Activated T-cell treated with anti-CD3 and anti-CD28 coated beads, Interleukin-2, amount 50 U/mL, for 24 hours (primary cell): ENCODE measurements around the gene TMEM106C.

ENCODE experiments used
- DNase-seq: peaks from one replicate; pipeline ENCODE4 v3.0.0-alpha.2; 2020
- H3K27ac Mint-ChIP-seq: 2 replicates; pipeline ENCODE4 v1.8.0; 2020; ENCODE audit warnings: mild to moderate bottlenecking, mixed read lengths
- H3K27me3 Mint-ChIP-seq: 2 replicates; pipeline ENCODE4 v1.8.0; 2020; ENCODE audit warnings: mixed read lengths
- H3K36me3 Mint-ChIP-seq: 2 replicates; pipeline ENCODE4 v1.8.0; 2020; ENCODE audit warnings: low read depth, mixed read lengths
- H3K4me1 Mint-ChIP-seq: 2 replicates; pipeline ENCODE4 v1.8.0; 2020; ENCODE audit warnings: low read depth, mixed read lengths
- H3K4me3 Mint-ChIP-seq: 2 replicates; pipeline ENCODE4 v1.8.0; 2020; ENCODE audit warnings: mild to moderate bottlenecking, moderate library complexity, mixed read lengths
- H3K9me3 Mint-ChIP-seq: 2 replicates; pipeline ENCODE4 v1.8.0; 2020; ENCODE audit warnings: mixed read lengths

TMEM106C gene

GRCh38 chr12:47990351-47991105 lies 27.1 kb downstream of the TMEM106C start:
- H3K4me1 Mint-ChIP-seq, result peaks cover 23% of the 10 kb centered on the region
- H3K27ac Mint-ChIP-seq, result peak overlapping the region; percentile 82
- H3K9me3 Mint-ChIP-seq, result no peaks in the 10 kb centered on the region
- peaks cover 23% of the 10 kb centered on the region for H3K27me3 Mint-ChIP-seq
- peak; percentile 59 for DNase-seq
- no peak overlapping the region for H3K4me3 Mint-ChIP-seq
- no peaks in the 10 kb centered on the region for H3K36me3 Mint-ChIP-seq

- Mint-ChIP-seq H3K4me1 (peaks cover 23% of the 10 kb centered on the region), H3K36me3 (no peaks in the 10 kb centered on the region), H3K27me3 (peaks cover 27% of the 10 kb centered on the region), H3K9me3 (no peaks in the 10 kb centered on the region), H3K27ac (no peak overlapping the region), H3K4me3 (no peak overlapping the region)
- no peak for DNase-seq
Measured at GRCh38 chr12:47991106-47992061, 28.0 kb downstream of the TMEM106C start.

GRCh38 chr12:47992776-47993175 lies 29.4 kb downstream of the TMEM106C start:
- Mint-ChIP-seq H3K27me3 (peaks cover 32% of the 10 kb centered on the region), H3K9me3 (no peaks in the 10 kb centered on the region), H3K4me1 (peaks cover 23% of the 10 kb centered on the region), H3K27ac (no peak overlapping the region), H3K4me3 (no peak overlapping the region), H3K36me3 (no peaks in the 10 kb centered on the region)
- DNase-seq, result no peak

GRCh38 chr12:47993491-47993890 lies 30.1 kb downstream of the TMEM106C start:
- Mint-ChIP-seq H3K36me3 (no peaks in the 10 kb centered on the region), H3K27me3 (peaks cover 32% of the 10 kb centered on the region), H3K4me3 (no peak overlapping the region), H3K9me3 (no peaks in the 10 kb centered on the region), H3K27ac (no peak overlapping the region), H3K4me1 (peaks cover 23% of the 10 kb centered on the region)
- no peak for DNase-seq

GRCh38 chr12:47995981-47996401 lies 32.6 kb downstream of the TMEM106C start:
- H3K4me3 Mint-ChIP-seq, result no peak overlapping the region
- H3K4me1 Mint-ChIP-seq, result peaks cover 3% of the 10 kb centered on the region
- no peak for DNase-seq

GRCh38 chr12:47997321-47997720 lies 33.9 kb downstream of the TMEM106C start:
- Mint-ChIP-seq H3K27me3 (peaks cover 55% of the 10 kb centered on the region), H3K36me3 (no peaks in the 10 kb centered on the region), H3K4me1 (peaks cover 14% of the 10 kb centered on the region), H3K27ac (no peak overlapping the region), H3K4me3 (no peak overlapping the region), H3K9me3 (no peaks in the 10 kb centered on the region)
- no peak for DNase-seq

More at GRCh38 chr12:47995981-47996401, 32.6 kb downstream of the TMEM106C start:
- H3K27ac Mint-ChIP-seq, result no peak overlapping the region
- H3K36me3 Mint-ChIP-seq, result no peaks in the 10 kb centered on the region
- peaks cover 48% of the 10 kb centered on the region for H3K27me3 Mint-ChIP-seq
- no peaks in the 10 kb centered on the region for H3K9me3 Mint-ChIP-seq

- Mint-ChIP-seq H3K27ac (no peak overlapping the region), H3K4me3 (no peak overlapping the region), H3K9me3 (no peaks in the 10 kb centered on the region), H3K27me3 (peaks cover 69% of the 10 kb centered on the region), H3K36me3 (no peaks in the 10 kb centered on the region), H3K4me1 (peaks cover 33% of the 10 kb centered on the region)
- no peak for DNase-seq
Measured at GRCh38 chr12:47999816-48000215, 36.4 kb downstream of the TMEM106C start.

GRCh38 chr12:48000878-48001504 lies 37.6 kb downstream of the TMEM106C start:
- peak overlapping the region; percentile 69 for H3K4me3 Mint-ChIP-seq
- H3K27me3 Mint-ChIP-seq, result peaks cover 71% of the 10 kb centered on the region
- H3K9me3 Mint-ChIP-seq, result no peaks in the 10 kb centered on the region
- H3K27ac Mint-ChIP-seq, result no peak overlapping the region
- DNase-seq, result no peak
- H3K4me1 Mint-ChIP-seq, result peaks cover 35% of the 10 kb centered on the region
- H3K36me3 Mint-ChIP-seq, result no peaks in the 10 kb centered on the region

- no peak overlapping the region for H3K27ac Mint-ChIP-seq
- peak overlapping the region; percentile 69 for H3K4me3 Mint-ChIP-seq
- H3K27me3 Mint-ChIP-seq, result peaks cover 76% of the 10 kb centered on the region
- peaks cover 35% of the 10 kb centered on the region for H3K4me1 Mint-ChIP-seq
- H3K36me3 Mint-ChIP-seq, result no peaks in the 10 kb centered on the region
- no peaks in the 10 kb centered on the region for H3K9me3 Mint-ChIP-seq
- no peak for DNase-seq
Measured at GRCh38 chr12:48001505-48002413, 38.4 kb downstream of the TMEM106C start.

- Mint-ChIP-seq H3K36me3 (no peaks in the 10 kb centered on the region), H3K9me3 (no peaks in the 10 kb centered on the region), H3K27me3 (peaks cover 77% of the 10 kb centered on the region), H3K27ac (no peak overlapping the region), H3K4me1 (peaks cover 35% of the 10 kb centered on the region), H3K4me3 (peak overlapping the region; percentile 69)
- no peak for DNase-seq
Measured at GRCh38 chr12:48002414-48002730, 39.0 kb downstream of the TMEM106C start.

GRCh38 chr12:48002773-48003218 lies 39.4 kb downstream of the TMEM106C start:
- DNase-seq, result no peak

GRCh38 chr12:48003226-48004052 lies 40.0 kb downstream of the TMEM106C start:
- no peak overlapping the region for H3K27ac Mint-ChIP-seq

More at GRCh38 chr12:48002773-48003218, 39.4 kb downstream of the TMEM106C start:
- peaks cover 35% of the 10 kb centered on the region for H3K4me1 Mint-ChIP-seq
- no peak overlapping the region for H3K27ac Mint-ChIP-seq
- H3K36me3 Mint-ChIP-seq, result no peaks in the 10 kb centered on the region
- no peaks in the 10 kb centered on the region for H3K9me3 Mint-ChIP-seq
- H3K4me3 Mint-ChIP-seq, result peak overlapping the region; percentile 69
- peaks cover 82% of the 10 kb centered on the region for H3K27me3 Mint-ChIP-seq

More at GRCh38 chr12:48003226-48004052, 40.0 kb downstream of the TMEM106C start:
- DNase-seq, result peak; percentile 50
- Mint-ChIP-seq H3K9me3 (no peaks in the 10 kb centered on the region), H3K4me3 (peak overlapping the region; percentile 69), H3K4me1 (peaks cover 35% of the 10 kb centered on the region), H3K36me3 (no peaks in the 10 kb centered on the region), H3K27me3 (peaks cover 88% of the 10 kb centered on the region)
